HepG2 (cell line): ENCODE data around the gene XXYLT1. TPM values are rescaled to one million over a fixed set of nuclear protein-coding genes. Genes with fewer than 3 reads are reported as not detected.
A peak's percentile ranks its signal among the peaks of the same experiment; 100 is the strongest.

Experiments used
- DRAP1 ChIP-seq: IDR thresholded peaks from 2 replicates; pipeline ENCODE4 v1.6.1; 2016; ENCODE audit warnings: missing genetic modification reagents, missing compliant biosample characterization
- ELF4 ChIP-seq: sonication (generic); formaldehyde crosslinking; IDR thresholded peaks from 2 replicates; pipeline ENCODE4 v1.5.0; 2020; ENCODE audit warnings: missing genetic modification reagents, mild to moderate bottlenecking, moderate library complexity, borderline replicate concordance
- EZH2 ChIP-seq: conservative IDR thresholded peaks from 2 replicates; pipeline ENCODE4 v1.6.1; 2012; ENCODE audit warnings: mild to moderate bottlenecking, low read depth, low read length, moderate library complexity
- FOSL2 ChIP-seq: sonication (generic); formaldehyde crosslinking; IDR thresholded peaks from 2 replicates; pipeline ENCODE4 v1.4.0; 2020; ENCODE audit warnings: missing genetic modification reagents
- HMG20B ChIP-seq: conservative IDR thresholded peaks from 2 replicates; pipeline ENCODE4 v1.6.1; 2016; ENCODE audit warnings: missing genetic modification reagents, missing compliant biosample characterization
- IRF2 ChIP-seq: IDR thresholded peaks from 2 replicates; pipeline ENCODE4 v1.6.1; 2018; ENCODE audit warnings: missing genetic modification reagents, missing compliant biosample characterization
- NR1H2 ChIP-seq: sonication (generic); formaldehyde crosslinking; IDR thresholded peaks from 2 replicates; pipeline ENCODE4 v1.8.1; 2022; ENCODE audit warnings: low read depth, missing genetic modification reagents, borderline replicate concordance
- POLR2A ChIP-seq, 2 experiments: IDR thresholded peaks; 2 replicates each; pipeline ENCODE4 v1.6.1; 2011; ENCODE audit warnings: low read depth in 2 of 2, low read length in 2 of 2, mild to moderate bottlenecking in 1 of 2, moderate library complexity in 1 of 2; ENCODE audit not compliant: insufficient read depth in 1 of 2
- PPARG ChIP-seq: conservative IDR thresholded peaks from 2 replicates; pipeline ENCODE4 v1.6.1; 2016; ENCODE audit warnings: missing biosample characterization, missing genetic modification reagents
- SALL1 ChIP-seq: sonication (generic); formaldehyde crosslinking; IDR thresholded peaks from 2 replicates; pipeline ENCODE4 v1.8.0; 2022; ENCODE audit warnings: mild to moderate bottlenecking, missing genetic modification reagents
- SATB2 ChIP-seq: sonication (generic); formaldehyde crosslinking; IDR thresholded peaks from 2 replicates; pipeline ENCODE4 v1.5.0; 2020; ENCODE audit warnings: missing genetic modification reagents
- TBX2 ChIP-seq: sonication (generic); formaldehyde crosslinking; IDR thresholded peaks from 2 replicates; pipeline ENCODE4 v1.5.0; 2020; ENCODE audit warnings: missing genetic modification reagents, mild to moderate bottlenecking, borderline replicate concordance
- TBX3 ChIP-seq: fragments of 450-650 bp; IDR thresholded peaks from 2 replicates; pipeline ENCODE4 v1.6.1; 2017; ENCODE audit warnings: antibody characterized with exemption, mild to moderate bottlenecking, inconsistent platforms, borderline replicate concordance
- ZBTB44 ChIP-seq: sonication (generic); formaldehyde crosslinking; IDR thresholded peaks from 2 replicates; pipeline ENCODE4 v1.4.0; 2020; ENCODE audit warnings: missing genetic modification reagents
- ZHX2 ChIP-seq, 2 experiments: sonication (generic) in 1 of 2; formaldehyde crosslinking in 1 of 2; IDR thresholded peaks; 2 replicates each; pipeline versions ENCODE4 v1.6.1 to v1.9.0; 2014 to 2022; ENCODE audit warnings: antibody characterized with exemption in 1 of 2, borderline replicate concordance in 1 of 2, inconsistent platforms in 1 of 2, low read depth in 1 of 2, missing genetic modification reagents in 1 of 2
- ZNF501 ChIP-seq: sonication (generic); formaldehyde crosslinking; IDR thresholded peaks from 2 replicates; pipeline ENCODE4 v1.5.1; 2020; ENCODE audit warnings: mild to moderate bottlenecking, moderate library complexity, missing genetic modification reagents
- ZNF557 ChIP-seq: sonication (generic); formaldehyde crosslinking; IDR thresholded peaks from 2 replicates; pipeline ENCODE4 v1.4.0; 2020; ENCODE audit warnings: missing genetic modification reagents
- ZNF569 ChIP-seq: sonication (generic); formaldehyde crosslinking; IDR thresholded peaks from 2 replicates; pipeline ENCODE4 v1.5.0; 2020; ENCODE audit warnings: mild to moderate bottlenecking, missing genetic modification reagents, moderate library complexity, borderline replicate concordance
- ZNF749 ChIP-seq: sonication (generic); formaldehyde crosslinking; IDR thresholded peaks from 2 replicates; pipeline ENCODE4 v1.8.0; 2022; ENCODE audit warnings: mild to moderate bottlenecking, missing genetic modification reagents, moderate library complexity, borderline replicate concordance
- ZNF792 ChIP-seq: IDR thresholded peaks from 2 replicates; pipeline ENCODE4 v1.6.1; 2016
- ZSCAN5A ChIP-seq: sonication (generic); formaldehyde crosslinking; IDR thresholded peaks from 2 replicates; pipeline ENCODE4 v1.8.0; 2022; ENCODE audit warnings: mild to moderate bottlenecking, missing genetic modification reagents, borderline replicate concordance
- polyA plus RNA-seq, 8 experiments: library from polyadenylated mRNA; depleted of rRNA in 3 of 8; stranded (reverse) in 7 of 8; unstranded in 1 of 8; fragments of >200 nt; fragmentation: Illumina TruSeq in 4 of 8; extraction: Trizol in 4 of 8; gene quantifications; 2 replicates each; pipeline versions ENCODE4 v1.2.1 to v1.2.3, GENCODE V29; 2011 to 2016; ENCODE audit warnings: low read depth in 4 of 8, missing spikeins in 1 of 8, mixed read lengths in 1 of 8; ENCODE audit not compliant: insufficient read depth in 1 of 8
- total RNA-seq, 5 experiments: library from RNA; depleted of rRNA; stranded (reverse); fragments of >200 nt; fragmentation: Illumina TruSeq; extraction: Trizol; gene quantifications; 2 replicates each; pipeline ENCODE4 v1.2.3, GENCODE V29; 2016; ENCODE audit warnings: low read depth in 1 of 5

XXYLT1 gene
- total and polyA plus RNA-seq, 2 of the 13 experiments (the other 11 are each of a cell fraction or from before 2014, with no cell fraction given), result 17.7 to 19.0 TPM

- TF ChIP-seq DRAP1 (CRISPR knock-in tag) (peak; percentile 86), POLR2A (IDR thresholded peaks at IDR 0.05; ENCODE audit: insufficient read depth in 1 of 2, low read depth in 2 of 2, low read length in 2 of 2) (peak; percentile 49 to 53; a peak in 3 of 4 replicates), TBX3 (no peak), TBX2 (CRISPR knock-in tag) (peak; percentile 96), ZNF557 (CRISPR knock-in tag) (peak; percentile 40; the same call in 1 of the 2 replicates), ZNF569 (no peak), ZNF749 (CRISPR knock-in tag) (no peak), ZBTB44 (CRISPR knock-in tag) (0 out of 2 replicates have a peak, but pooled peaks have one; percentile 30), EZH2 (no peak), ELF4 (CRISPR knock-in tag) (peak; percentile 67; the same call in 1 of the 2 replicates), PPARG (peak; percentile 74; the same call in 1 of the 2 replicates), ZSCAN5A (CRISPR knock-in tag) (peak; percentile 62; the same call in 1 of the 2 replicates), ZHX2 (IDR thresholded peaks at IDR 0.05; ENCODE audit: low read depth) (no peak), ZHX2 (CRISPR knock-in tag; IDR thresholded peaks at IDR 0.05; ENCODE audit: borderline replicate concordance) (peak; percentile 72; the same call in 1 of the 2 replicates), HMG20B (CRISPR knock-in tag) (0 out of 2 replicates have a peak, but pooled peaks have one; percentile 56), ZNF792 (CRISPR knock-in tag) (peak; percentile 87), SALL1 (peak; percentile 98), NR1H2 (CRISPR knock-in tag) (no peak), FOSL2 (CRISPR knock-in tag) (peak; percentile 71), IRF2 (CRISPR knock-in tag) (peak; percentile 86), ZNF501 (CRISPR knock-in tag) (peak; percentile 81; the same call in 1 of the 2 replicates), SATB2 (CRISPR knock-in tag) (peak; percentile 71; the same call in 1 of the 2 replicates)
These were observed 108.8 kb downstream of the XXYLT1 start (continued) for GRCh38 chr3:195162033-195162669.
